22Rv1 (cell line): ENCODE measurements around the gene USP4.
A peak's percentile ranks its signal among the peaks of the same experiment; 100 is the strongest.

Experiments used
- ZFX ChIP-seq: fragments of 450-650 bp; IDR thresholded peaks from 2 replicates; pipeline ENCODE4 v1.6.1; 2017; ENCODE audit warnings: antibody characterized with exemption, borderline replicate concordance
- TF ChIP-seq, protein P1 (sequence below): fragments of 450-650 bp; IDR thresholded peaks from 2 replicates; pipeline ENCODE4 v1.5.1; 2017; ENCODE audit warnings: mild to moderate bottlenecking

DNA sequence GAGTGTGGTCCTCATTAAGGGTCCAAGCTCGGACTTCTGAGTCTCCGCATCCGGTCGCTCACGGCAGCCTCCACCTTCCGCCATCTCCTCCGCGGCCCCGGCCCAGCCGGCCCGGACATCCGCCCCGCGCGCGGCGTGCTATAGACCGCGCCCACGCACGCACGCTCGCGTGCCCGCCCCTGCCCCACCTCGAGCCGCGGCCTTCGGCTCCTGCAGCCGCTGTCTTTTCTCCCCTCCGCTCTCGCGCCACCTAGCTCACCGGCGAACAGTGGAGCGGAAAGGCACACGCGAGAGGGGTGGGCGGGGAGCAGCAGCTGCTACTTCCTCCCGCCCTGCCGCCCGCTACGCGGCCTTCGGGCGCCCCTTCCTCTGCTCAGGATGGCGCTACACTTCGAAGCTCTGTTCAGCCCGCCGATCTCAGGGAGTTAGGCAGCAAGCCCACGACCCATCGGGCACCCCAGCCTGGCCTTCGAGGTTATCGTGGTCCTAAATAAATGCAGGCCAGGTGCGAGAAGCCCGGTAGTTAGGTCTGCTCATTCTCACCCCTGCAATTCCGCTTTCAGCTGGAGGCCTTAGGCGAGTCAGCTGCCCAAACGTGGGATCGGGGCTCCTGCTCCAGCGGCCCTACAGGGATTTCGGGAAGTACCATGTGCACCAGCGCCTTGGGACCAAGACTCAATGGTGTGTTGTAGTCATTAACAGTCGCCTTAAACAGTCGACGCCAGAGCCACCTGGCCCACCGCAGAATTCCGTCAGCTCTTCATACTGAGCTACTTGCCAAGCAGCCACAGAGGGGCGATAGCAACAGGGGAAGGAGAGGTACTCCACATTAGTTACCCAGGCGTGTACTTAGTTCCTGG lies at the start of gene USP4:
- TF ChIP-seq, protein P1, sequence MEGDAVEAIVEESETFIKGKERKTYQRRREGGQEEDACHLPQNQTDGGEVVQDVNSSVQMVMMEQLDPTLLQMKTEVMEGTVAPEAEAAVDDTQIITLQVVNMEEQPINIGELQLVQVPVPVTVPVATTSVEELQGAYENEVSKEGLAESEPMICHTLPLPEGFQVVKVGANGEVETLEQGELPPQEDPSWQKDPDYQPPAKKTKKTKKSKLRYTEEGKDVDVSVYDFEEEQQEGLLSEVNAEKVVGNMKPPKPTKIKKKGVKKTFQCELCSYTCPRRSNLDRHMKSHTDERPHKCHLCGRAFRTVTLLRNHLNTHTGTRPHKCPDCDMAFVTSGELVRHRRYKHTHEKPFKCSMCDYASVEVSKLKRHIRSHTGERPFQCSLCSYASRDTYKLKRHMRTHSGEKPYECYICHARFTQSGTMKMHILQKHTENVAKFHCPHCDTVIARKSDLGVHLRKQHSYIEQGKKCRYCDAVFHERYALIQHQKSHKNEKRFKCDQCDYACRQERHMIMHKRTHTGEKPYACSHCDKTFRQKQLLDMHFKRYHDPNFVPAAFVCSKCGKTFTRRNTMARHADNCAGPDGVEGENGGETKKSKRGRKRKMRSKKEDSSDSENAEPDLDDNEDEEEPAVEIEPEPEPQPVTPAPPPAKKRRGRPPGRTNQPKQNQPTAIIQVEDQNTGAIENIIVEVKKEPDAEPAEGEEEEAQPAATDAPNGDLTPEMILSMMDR, result peak; percentile 73
- TF ChIP-seq ZFX, result no peak
